ENCODE data around the gene GNGT2. TPM values are rescaled to one million over a fixed set of nuclear protein-coding genes. Genes with fewer than 3 reads are reported as not detected.

Gene GNGT2
- total RNA-seq, 4 donors from 2014 or later: 1.2 TPM; not detected in 2

DNA sequence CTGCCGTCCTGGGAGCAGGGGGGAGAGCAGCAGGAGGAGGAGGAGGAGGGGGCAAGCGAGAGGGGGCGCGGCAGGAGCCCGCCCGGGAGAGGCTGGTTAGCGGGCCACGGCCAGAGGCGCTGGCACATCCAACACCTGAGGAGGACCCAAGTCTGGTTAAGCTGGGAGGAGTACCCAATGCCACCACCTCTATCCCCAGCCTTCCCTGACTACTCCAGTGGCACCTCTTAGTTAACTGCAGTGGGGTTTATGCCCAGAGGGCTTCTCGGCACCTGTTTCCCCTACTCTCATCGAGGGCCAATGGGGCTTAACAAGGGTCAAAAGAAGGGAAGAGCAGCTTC lies 14.6 kb upstream of the GNGT2 start:
- Histone ChIP-seq H3K4me3 (peak overlapping the region in 1 of 2 donors; percentile 24), H3K9me3 (no peaks in the 10 kb centered on the region), H3K27ac (no peak overlapping the region), H3K27me3 (peaks cover 97% of the 10 kb centered on the region), H3K36me3 (no peaks in the 10 kb centered on the region), H3K4me1 (peaks cover 0 to 28% (median 17%) of the 10 kb centered on the region in 3 donors)
- ATAC-seq: no peak
- 35% methylated on average over 5 of the region's 11 CpGs; no CpG with 5 or more reads in 1 of the 2 donors for WGBS, 2 donors (ENCODE audit: low coverage in 1 of 2)
- no peak for TF ChIP-seq POLR2A (IDR thresholded peaks at IDR 0.05)
- no peak for TF ChIP-seq EP300 (IDR thresholded peaks at IDR 0.05)
- no peak for TF ChIP-seq POLR2AphosphoS5 (IDR thresholded peaks at IDR 0.05)
- TF ChIP-seq CTCF (IDR thresholded peaks at IDR 0.05): no peak

DNA sequence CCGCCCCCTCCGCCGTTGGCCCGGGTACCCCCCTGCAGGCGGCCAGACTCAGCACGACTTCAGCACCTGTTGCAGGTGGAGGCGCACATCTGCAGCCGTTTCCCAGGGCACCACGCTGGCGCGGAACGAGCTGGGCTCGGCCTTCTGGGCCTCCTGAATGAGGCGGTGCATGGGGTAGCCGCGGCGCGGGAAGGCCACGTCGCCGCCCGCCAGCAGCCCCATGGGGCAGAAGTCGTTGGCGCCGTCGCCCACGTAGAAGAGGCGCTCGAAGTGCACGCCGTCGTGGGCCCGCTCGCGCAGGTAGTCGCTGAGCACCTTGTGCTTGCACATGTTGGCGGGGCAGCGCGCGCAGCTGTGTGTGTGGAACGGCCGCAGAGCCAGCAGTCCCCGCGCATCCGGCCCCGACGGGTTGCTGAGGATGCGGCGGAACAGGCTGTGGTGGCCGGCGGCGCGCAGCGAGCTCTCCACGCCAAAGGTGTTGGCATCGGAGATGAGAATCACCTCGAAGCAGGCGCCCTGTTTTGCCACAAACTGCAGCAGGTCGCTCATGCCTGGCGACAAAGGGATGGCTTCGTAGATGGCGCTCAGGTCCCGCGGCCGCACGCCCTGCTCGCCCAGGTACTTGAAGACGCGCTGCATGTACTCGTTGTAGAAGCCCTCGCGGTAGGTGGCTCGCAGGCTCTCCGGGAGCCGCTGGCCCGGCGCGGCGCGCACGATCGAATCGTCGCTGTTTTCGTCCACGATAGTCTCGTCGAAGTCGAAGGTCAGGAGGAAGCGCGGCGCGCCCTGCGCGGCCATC lies 14.0 kb upstream of the GNGT2 start:
- Histone ChIP-seq H3K36me3 (no peaks in the 10 kb centered on the region), H3K27ac (no peak overlapping the region), H3K9me3 (no peaks in the 10 kb centered on the region), H3K4me3 (peak overlapping the region in 1 of 2 donors; percentile 24), H3K27me3 (peaks cover 97% of the 10 kb centered on the region), H3K4me1 (peaks cover 0 to 22% (median 13%) of the 10 kb centered on the region in 3 donors)
- 0 to 6% methylated on average over 1 to 6 of the region's 95 CpGs for WGBS, 2 donors (ENCODE audit: low coverage in 1 of 2)
- ATAC-seq: no peak
- TF ChIP-seq POLR2AphosphoS5 (IDR thresholded peaks at IDR 0.05) (no peak), POLR2A (IDR thresholded peaks at IDR 0.05) (no peak), EP300 (IDR thresholded peaks at IDR 0.05) (no peak), CTCF (IDR thresholded peaks at IDR 0.05) (no peak)

DNA sequence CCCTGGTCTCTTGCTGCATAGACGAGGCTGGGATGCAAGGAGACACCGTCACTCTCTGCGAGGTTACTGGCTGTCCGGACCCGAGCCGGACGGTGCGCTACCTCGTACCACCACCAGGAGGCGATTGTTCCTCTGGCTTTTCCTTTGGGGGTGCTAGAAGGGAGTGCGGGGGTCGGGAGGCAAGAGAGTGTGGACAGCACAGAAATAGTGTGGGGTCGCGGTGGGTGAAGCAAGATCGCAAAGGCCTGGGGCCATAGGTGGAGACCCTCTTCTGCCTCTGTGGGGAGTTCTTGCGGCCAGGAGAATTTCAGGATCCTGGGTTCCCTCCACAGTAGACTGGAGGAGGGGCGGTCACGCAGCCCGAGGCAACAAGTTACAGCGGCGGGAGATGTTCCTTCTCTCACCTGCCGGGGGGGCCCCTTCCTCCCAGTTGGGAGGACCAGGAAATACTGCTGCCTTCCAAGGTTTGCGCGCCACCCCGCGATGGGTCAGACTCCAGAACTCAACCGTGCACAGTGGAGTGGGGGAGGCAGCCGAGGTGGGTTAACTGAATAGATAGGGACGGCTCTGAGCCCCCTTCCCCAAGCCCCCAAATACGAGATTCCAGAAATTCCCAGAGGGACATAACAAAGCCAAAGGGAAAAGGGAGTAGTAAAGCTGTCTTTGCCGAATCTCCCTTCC lies 13.3 kb upstream of the GNGT2 start:
- peaks cover 0 to 22% (median 13%) of the 10 kb centered on the region in 3 donors for H3K4me1 ChIP-seq
- peaks cover 99% of the 10 kb centered on the region for H3K27me3 ChIP-seq
- no peaks in the 10 kb centered on the region for H3K36me3 ChIP-seq
- H3K9me3 ChIP-seq: no peaks in the 10 kb centered on the region
- no peak for TF ChIP-seq EP300 (IDR thresholded peaks at IDR 0.05)
- no peak for TF ChIP-seq POLR2AphosphoS5 (IDR thresholded peaks at IDR 0.05)
- TF ChIP-seq POLR2A (IDR thresholded peaks at IDR 0.05): no peak
- peak in 3 of 4 experiments; percentile 60 to 81 (median 79) for TF ChIP-seq CTCF (IDR thresholded peaks at IDR 0.05)
- no peak overlapping the region for H3K27ac ChIP-seq
- ATAC-seq: peak; percentile 47
- peak overlapping the region in 1 of 2 donors; percentile 24 for H3K4me3 ChIP-seq
- WGBS, 2 donors (ENCODE audit: low coverage in 1 of 2): 0 to 5% methylated on average over 4 to 15 of the region's 31 CpGs

- Histone ChIP-seq H3K27me3 (peaks cover 98% of the 10 kb centered on the region), H3K27ac (no peak overlapping the region), H3K9me3 (no peaks in the 10 kb centered on the region), H3K36me3 (no peaks in the 10 kb centered on the region), H3K4me3 (no peak overlapping the region), H3K4me1 (peaks cover 0 to 22% (median 13%) of the 10 kb centered on the region in 3 donors)
- 0 to 20% methylated on average over 1 to 3 of the region's 9 CpGs for WGBS, 2 donors (ENCODE audit: low coverage in 1 of 2)
- ATAC-seq: no peak
- no peak for TF ChIP-seq POLR2A (IDR thresholded peaks at IDR 0.05)
- TF ChIP-seq POLR2AphosphoS5 (IDR thresholded peaks at IDR 0.05): no peak
- TF ChIP-seq CTCF (IDR thresholded peaks at IDR 0.05): no peak
- TF ChIP-seq EP300 (IDR thresholded peaks at IDR 0.05): no peak
These were observed 12.8 kb upstream of the GNGT2 start for GRCh38 chr17:49223168-49223516.

Data from gastroesophageal sphincter (tissue), 4 donors.